ENCODE measurements around the gene FEM1B. TPM values are rescaled to one million over a fixed set of nuclear protein-coding genes. Genes with fewer than 3 reads are reported as not detected.

Gene FEM1B
- total and polyA plus RNA-seq, 2 of the 8 experiments (the other 6 are each of a cell fraction or from before 2014, with no cell fraction given) = 36.1 to 83.8 TPM

DNA sequence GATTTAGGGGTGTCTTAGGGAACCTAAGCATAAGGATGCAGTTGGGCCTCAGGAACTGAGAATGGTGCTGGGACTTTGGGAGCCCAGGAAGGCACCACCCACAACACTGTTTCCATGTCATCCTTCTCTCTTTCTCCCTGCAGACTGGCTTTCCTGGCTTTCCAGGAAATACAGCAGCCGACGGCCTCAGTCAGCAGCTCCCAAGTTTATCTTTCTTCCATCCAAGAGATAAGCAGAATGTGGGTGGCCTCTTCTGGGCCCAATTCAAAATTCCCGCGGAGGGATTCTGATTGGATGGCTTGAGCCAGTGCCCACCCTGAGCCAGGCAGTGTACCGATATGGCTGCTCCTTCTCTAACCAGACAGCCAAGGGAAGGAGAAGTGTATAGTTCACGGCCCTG lies 43.5 kb upstream of the FEM1B start:
- Histone ChIP-seq H2BK12ac (ENCODE audit: low read depth, low read length) (no peak overlapping the region), H3K23ac (ENCODE audit: insufficient read length) (no peak overlapping the region), H3K79me2 (ENCODE audit: control insufficient read depth in 1 of 2, insufficient read depth in 2 of 2, low read length in 2 of 2) (peaks cover 0 to under 1% of the 10 kb centered on the region in 2 experiments; a peak in 1 of 4 replicates), H3K4me1 (replicated peaks in 1 of 4; ENCODE audit: control insufficient read depth in 3 of 4, insufficient read depth in 4 of 4, low read length in 3 of 4) (peaks cover 0 to 8% (median 4%) of the 10 kb centered on the region in 4 experiments; a peak in 4 of 7 replicates), H3K14ac (ENCODE audit: insufficient read length) (no peak overlapping the region), H3K27ac (ENCODE audit: low read depth, low read length) (no peak overlapping the region), H4K91ac (replicated peaks; ENCODE audit: insufficient read length, low read length) (no peak overlapping the region), H3K18ac (ENCODE audit: extremely low read depth, low read length) (no peak overlapping the region), H3K56ac (replicated peaks; ENCODE audit: insufficient read length, low read depth, low read length) (no peak overlapping the region), H2BK20ac (ENCODE audit: low read length) (no peak overlapping the region), H2AFZ (ENCODE audit: low read length) (no peak overlapping the region), H2BK120ac (replicated peaks; ENCODE audit: low read depth, low read length) (no peak overlapping the region), H3K27me3 (replicated peaks in 1 of 4; ENCODE audit: control insufficient read depth in 3 of 4, extremely low read depth in 1 of 4, insufficient read depth in 3 of 4, low read length in 3 of 4) (peaks cover 0 to 2% (median 0%) of the 10 kb centered on the region in 4 experiments; a peak in 1 of 7 replicates), H3K4ac (replicated peaks; ENCODE audit: insufficient read length, low read depth, low read length) (no peak overlapping the region), H3K36me3 (ENCODE audit: control insufficient read depth in 2 of 4, insufficient read depth in 4 of 4, low read length in 3 of 4) (no peaks in the 10 kb centered on the region), H3K9ac (replicated peaks in 1 of 4; ENCODE audit: extremely low read depth in 1 of 4, low read depth in 3 of 4, low read length in 3 of 4) (no peak overlapping the region), H4K20me1 (replicated peaks in 1 of 2; ENCODE audit: control insufficient read depth in 1 of 2, insufficient read depth in 2 of 2, low read length in 2 of 2) (no peaks in the 10 kb centered on the region), H3K4me2 (ENCODE audit: insufficient read depth in 1 of 2, low read depth in 2 of 2, low read length in 2 of 2) (no peak overlapping the region), H3K9me3 (ENCODE audit: insufficient read depth in 2 of 2, low read depth in 1 of 2, low read length in 1 of 2) (no peaks in the 10 kb centered on the region), H2BK15ac (ENCODE audit: low read length) (no peak overlapping the region), H3K79me1 (ENCODE audit: low read depth, low read length) (no peaks in the 10 kb centered on the region), H3K4me3 (ENCODE audit: extremely low read depth in 1 of 4, insufficient read depth in 2 of 4, low read depth in 3 of 4, low read length in 4 of 4) (no peak overlapping the region), H4K8ac (ENCODE audit: extremely low read depth, insufficient read depth, low read length) (no peak overlapping the region), H3K23me2 (ENCODE audit: low read depth, low read length) (peaks cover 5% of the 10 kb centered on the region), H2AK5ac (ENCODE audit: low read depth, low read length) (0 out of 2 replicates have a peak overlapping the region, but pooled peaks have one; percentile 6), H4K5ac (ENCODE audit: insufficient read length, low read depth, low read length) (no peak overlapping the region), H2BK5ac (ENCODE audit: low read depth, low read length) (no peak overlapping the region)
- WGBS, 2 experiments (ENCODE audit: extremely low coverage in 1 of 2, insufficient coverage in 1 of 2, insufficient read length in 1 of 2, insufficient replicate concordance in 2 of 2, low coverage in 1 of 2, low lambda C conversion rate in 2 of 2, missing lambda C conversion rate in 1 of 2) = 87% methylated on average over 6 of the region's 6 CpGs; no CpG with 5 or more reads in 1 of the 2 experiments
- TF ChIP-seq RAD21 (IDR thresholded peaks at IDR 0.05 in 1 of 2, conservative IDR thresholded peaks at IDR 0.05 in 1 of 2; ENCODE audit: low read depth in 2 of 2, low read length in 2 of 2) (no peak), JUN (IDR thresholded peaks at IDR 0.05; ENCODE audit: low read depth, low read length) (no peak)
- TF ChIP-seq, protein P1, sequence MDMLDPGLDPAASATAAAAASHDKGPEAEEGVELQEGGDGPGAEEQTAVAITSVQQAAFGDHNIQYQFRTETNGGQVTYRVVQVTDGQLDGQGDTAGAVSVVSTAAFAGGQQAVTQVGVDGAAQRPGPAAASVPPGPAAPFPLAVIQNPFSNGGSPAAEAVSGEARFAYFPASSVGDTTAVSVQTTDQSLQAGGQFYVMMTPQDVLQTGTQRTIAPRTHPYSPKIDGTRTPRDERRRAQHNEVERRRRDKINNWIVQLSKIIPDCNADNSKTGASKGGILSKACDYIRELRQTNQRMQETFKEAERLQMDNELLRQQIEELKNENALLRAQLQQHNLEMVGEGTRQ (IDR thresholded peaks at IDR 0.05; ENCODE audit: low read length) = no peak
- POLR2A ChIA-PET (ENCODE audit: partially characterized antibody) = no interaction called here
- DNase-seq (ENCODE audit: low read depth in 1 of 2, low spot score in 2 of 2) (peak in 1 of 2 experiments; percentile 40), FAIRE-seq (no peak)
- CTCF ChIA-PET (ENCODE audit: partially characterized antibody) = interaction anchor here (0.9 to 6.3 kb wide), 2 partner anchors 19 to 72 kb away, joined by 4 to 26 read pairs; no protein-coding TSS in a partner anchor

All from H1 (cell line).